Keratinocyte (primary cell): ENCODE data around the gene CHD9NB.

Experiments
- CTCF ChIP-seq, 3 experiments: IDR thresholded peaks in 1 of 3; conservative IDR thresholded peaks in 1 of 3; optimal IDR thresholded peaks in 1 of 3; 2 replicates in 2 of 3; 3 replicates in 1 of 3; pipeline versions ENCODE3 to v1.5.1; 2011; ENCODE audit warnings: low read length in 3 of 3, mild to moderate bottlenecking in 3 of 3, moderate library complexity in 2 of 3, control low read depth in 1 of 3, inconsistent platforms in 1 of 3; ENCODE audit not compliant: insufficient read depth in 2 of 3; ENCODE audit errors: extremely low read depth in 1 of 3
- EZH2 ChIP-seq: IDR thresholded peaks from one replicate; pipeline ENCODE4 v1.6.1; 2012; ENCODE audit warnings: inconsistent platforms, mild to moderate bottlenecking, low read length, moderate library complexity

GRCh38 chr16:53099318-53100130 is 46.8 kb upstream of the CHD9NB start:
- TF ChIP-seq CTCF (optimal IDR thresholded peaks at IDR 0.05 in 1 of 3, IDR thresholded peaks at IDR 0.05 in 1 of 3, conservative IDR thresholded peaks at IDR 0.05 in 1 of 3; ENCODE audit: extremely low read depth in 1 of 3, insufficient read depth in 2 of 3, low read length in 3 of 3) (peak in 1 of 3 experiments; percentile 21), EZH2 (no peak)
